HG03060 (cell line): ENCODE data around the gene MRPL43.

Source experiments
- ATAC-seq: cut with Tn5 transposase; IDR thresholded peaks from one replicate; pipeline ENCODE4 v1.9.1; 2021; ENCODE audit warnings: low read depth, moderate number of reproducible peaks; ENCODE audit not compliant: unreplicated experiment

The MRPL43 gene

DNA sequence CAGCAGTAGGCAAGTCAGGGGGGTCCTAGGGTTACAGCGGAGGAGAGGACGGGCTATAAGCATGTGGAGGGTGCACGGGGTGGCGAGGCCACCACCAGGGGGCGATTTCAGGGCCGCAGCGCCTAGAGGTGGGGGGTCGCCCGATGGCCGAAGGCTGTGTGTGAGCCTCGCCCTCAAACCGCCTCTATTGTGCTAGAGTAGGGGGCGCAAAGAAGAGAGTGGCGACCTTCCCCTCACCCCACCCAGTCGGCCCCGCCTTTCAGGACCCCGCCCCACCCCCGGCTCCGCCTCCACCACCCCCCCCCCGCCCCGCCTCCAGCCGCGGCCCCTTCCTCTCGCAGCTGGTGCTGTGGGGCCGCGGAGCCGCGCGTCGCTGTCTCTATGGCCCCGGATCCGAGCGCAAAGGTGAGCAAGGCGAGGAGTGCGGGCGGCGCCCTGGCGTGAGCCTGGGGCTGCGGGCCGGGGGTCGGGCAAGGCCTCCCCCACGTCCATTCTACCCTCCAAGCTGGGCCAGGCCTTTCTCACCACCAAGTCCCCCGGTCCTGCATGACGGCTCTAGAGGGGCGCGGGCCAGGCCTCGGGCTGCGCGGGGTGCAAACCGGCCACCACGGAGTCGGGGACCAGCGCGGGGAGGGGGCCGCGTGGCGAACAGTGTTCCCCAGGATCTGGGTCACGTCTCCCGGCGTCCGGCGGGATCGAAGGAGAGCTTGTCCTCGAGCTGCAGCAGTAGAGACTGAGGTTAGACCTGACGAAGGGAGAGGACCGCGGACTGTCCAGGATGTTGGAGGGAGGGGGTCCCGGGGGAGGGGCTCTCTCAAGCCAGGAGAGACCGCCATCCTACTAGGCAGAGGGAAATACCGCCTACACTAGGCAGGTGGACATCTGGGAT, 17.9 kb downstream of the MRPL43 start, which contains the start of gene SEMA4G:
Gene SEMA4G (plus strand): TSS at position 318 of the 889 bp plus-strand sequence. CDS start 3,409 bp downstream, outside the sequence.
- no peak for ATAC-seq

DNA sequence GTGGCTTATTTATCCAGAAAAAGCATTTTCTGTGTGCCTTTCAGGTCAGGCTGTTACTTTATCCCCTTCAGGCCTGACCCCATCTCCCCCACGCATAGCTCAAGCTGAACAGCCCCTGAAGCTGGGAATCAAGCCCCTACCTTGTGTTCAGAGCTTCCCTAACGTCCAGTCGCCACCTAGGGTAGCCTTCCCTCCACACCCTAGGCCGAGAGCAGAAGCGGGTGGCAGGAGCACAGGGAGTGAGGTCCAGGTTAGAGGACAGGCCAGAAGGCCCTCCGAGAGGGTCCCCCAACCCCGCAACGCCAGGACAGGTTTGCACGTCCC, 18.5 kb downstream of the MRPL43 start:
- no peak for ATAC-seq

DNA sequence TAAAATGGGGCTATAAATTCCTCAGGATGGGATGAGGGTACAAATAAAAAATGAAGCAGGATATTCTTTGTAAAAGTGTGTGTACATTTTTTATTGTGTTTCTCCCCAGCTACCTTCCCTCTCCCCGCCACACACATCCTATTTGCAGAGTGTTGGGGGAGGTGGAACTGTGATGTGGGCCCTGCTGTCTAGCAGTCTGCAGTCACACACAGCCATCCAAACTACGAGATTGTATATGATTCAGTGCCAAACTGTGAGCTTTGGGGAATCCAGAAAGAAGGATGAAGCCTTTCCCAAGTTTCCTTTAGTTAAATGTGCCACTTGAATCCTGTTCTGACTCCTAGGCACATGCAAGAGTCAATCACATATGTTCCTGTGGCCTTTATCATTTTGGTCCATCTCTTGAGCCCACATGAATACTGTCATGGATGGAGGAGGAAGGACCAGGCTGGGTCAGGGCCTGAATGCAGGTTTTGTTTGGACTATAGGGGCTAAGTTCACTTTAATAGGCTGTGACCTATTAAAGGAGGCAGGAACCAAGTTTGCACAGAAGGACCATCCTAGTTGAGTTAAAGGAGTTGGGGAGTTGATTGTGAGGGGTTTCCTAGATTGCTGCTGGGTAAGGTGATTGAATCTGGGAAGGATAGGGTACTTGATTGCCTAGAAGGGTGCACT, 19.1 kb downstream of the MRPL43 start:
- ATAC-seq, result no peak

DNA sequence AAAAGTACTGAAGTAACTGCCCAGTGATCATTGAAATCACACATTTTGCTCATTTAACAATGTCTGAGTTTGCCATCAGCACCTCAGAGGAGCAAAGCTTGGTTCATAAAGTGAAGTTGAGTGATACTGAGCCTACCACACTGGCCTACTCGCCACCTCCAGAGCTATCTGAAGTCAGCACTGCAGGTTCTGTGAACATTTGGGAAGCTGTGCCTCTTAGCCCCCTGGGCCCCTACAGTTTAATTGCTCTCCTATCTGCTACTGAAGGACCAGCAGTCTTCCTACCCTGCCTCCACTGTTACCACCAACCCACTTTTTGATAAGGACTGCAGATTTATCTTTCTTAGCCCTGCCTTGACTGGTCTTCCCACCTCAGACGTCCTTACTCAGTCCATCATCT, 20.0 kb downstream of the MRPL43 start:
- ATAC-seq, result no peak

DNA sequence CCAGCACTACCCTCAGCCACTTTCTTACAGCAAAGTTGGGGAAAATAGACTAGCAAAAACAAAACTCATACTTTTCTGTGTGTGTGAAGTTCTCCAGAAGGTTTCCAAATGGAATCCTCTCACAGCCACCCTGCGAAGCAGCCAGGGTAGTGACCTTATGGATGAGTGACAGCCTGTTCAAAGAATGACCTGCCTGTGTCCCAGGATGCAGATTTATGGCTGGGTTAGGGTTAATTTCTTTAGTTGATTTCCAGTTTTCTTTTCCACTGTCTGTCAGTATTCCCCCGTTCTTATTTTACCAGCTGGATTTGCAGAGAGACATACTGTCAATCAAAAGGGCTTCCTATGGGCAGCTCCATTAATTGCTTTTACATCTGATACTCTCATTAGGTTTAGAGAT, 20.4 kb downstream of the MRPL43 start:
- ATAC-seq, result no peak

DNA sequence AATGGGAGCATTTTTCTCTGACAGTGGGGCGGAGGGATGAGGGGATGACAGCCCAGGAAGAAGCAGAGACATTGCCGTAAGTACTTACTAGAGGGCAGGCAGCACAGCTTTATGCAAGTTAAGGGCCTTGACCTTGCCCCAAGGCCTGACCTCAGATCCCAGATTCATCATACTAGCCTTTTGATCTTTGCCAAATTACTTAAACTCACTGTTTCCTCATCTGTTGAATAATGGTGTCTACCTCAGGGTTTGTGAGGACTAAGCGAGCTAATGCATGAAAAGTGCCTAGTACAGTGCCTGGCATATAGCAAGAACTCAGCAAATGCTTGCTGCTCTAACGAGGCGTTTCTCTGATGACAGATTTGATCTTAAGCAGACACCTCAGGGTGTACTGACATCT, 21.5 kb downstream of the MRPL43 start:
- no peak for ATAC-seq

DNA sequence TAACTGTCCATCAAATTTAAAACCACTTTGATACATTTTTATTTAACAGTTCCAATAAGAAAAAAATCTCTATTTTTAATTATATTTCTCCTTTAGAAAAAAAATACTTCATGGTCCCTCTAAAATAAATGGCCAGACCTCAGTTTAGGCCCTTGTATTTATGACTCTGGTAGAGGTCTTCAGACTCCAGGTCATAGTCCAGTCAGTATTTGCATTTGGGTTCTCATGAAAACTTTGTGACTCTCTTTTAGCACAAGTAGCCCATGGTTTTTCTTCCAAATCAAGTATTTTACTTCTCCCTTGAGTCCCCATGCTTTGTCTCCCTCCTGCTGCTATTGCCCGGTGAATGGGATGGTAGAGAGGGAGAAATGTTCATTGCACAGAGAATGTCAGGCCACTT, 23.5 kb downstream of the MRPL43 start:
- ATAC-seq, result no peak

DNA sequence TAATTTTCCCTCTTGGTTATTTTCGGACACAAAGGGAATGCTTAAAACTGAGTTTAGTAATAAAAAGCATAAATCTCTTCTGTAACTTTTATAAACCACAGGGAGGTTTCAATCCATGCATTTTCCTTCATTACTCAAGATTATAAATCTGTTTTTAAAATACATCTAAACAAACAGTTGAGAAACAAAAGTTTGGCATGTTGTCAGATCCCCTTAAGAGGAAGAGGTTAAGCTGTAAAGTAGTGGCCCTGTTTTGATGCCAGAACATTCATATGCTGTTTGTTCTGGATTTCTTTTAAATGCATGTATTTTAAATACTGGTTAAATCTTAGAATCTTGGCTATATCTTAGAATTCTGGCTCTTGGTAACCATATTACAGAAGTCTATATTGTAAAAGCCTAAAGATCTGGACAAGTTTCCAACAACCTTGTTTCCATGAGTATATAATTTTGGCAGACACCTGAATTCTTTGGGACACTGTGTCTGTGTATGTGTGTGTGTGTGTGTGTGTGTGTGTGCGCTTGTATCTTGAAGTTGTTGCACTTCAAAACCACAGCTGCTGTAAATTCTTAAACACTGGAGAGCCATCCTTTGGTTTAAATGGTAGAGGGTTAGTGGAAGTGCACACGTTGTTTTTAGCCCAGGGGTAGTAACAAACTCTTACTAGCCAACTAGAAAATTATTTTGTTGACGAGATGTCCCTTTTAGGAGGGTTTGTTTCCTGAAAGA, 24.8 kb downstream of the MRPL43 start:
- no peak for ATAC-seq

DNA sequence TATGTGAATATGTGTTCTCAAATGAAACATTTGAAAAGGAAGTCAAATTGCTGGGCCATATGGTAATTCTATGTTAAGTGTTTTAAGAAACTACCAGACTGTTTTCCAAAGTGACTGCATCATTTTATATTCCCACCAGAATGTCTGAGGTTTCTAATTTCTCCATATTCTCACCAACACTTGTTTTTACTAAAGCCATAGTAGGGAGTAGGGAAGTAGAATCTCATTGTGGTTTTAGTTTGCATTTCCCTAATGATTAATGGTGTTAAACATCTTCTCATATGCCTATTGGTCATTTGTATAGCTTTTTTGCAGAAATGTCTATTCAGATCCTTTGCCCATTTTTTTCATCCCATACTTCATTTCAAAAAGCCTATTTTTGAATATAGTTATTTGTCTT, 27.0 kb downstream of the MRPL43 start:
- ATAC-seq, result no peak

DNA sequence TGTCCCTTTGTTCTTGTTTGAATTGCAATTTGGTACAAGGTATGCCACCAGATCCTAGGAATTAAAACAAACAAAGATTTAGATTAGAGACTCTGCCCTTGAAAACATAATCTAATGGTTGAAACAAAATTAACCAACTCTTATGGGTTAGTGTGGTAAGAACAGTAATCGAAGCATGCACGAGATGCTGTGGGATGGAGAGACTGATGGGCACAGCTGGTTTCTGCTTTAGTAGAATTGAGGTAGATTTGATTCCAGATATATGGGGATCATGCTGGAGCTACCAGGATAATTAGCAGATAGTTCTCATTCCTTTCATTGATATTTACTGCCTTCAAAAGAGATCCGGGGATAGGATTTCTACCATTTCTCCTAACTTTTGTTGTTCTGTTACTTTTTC, 38.4 kb downstream of the MRPL43 start:
- ATAC-seq, result no peak

DNA sequence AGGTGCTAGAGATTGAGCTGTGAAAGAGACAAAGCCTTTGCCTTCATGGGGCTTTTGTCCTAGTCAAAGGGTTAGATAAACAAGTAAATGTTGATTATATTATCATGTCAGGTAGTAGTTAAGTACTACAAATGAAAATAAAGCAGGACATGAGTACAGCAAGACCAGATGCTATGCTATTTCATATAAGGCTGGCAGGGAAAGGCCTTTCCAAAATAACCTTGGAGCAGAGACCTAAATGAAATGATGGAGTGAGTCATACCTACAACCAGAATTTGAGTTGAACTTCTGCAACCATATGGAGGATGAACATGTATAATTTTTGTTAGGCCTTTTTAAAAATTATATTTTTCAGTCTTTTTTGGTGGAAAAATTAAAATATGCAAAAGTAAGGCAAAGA, 41.5 kb downstream of the MRPL43 start:
- ATAC-seq, result no peak

DNA sequence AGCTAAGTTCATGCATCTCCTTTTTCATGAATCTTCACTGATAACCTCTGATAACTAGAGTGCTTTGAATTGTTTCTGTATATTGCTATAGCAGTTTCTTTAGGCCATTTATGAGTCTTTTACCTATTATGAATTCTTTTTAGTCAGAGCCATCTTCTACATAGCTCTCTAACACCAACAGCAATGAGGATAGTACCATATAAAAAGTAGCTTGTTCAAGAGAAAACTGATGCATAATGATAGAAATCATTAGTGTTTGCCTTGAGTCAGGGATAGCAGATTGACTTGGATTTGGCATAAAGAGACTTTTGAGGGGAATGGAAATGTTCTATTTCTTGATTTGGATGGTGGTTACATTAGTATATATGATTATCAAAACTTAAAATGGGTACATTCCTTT, 43.8 kb downstream of the MRPL43 start:
- no peak for ATAC-seq

DNA sequence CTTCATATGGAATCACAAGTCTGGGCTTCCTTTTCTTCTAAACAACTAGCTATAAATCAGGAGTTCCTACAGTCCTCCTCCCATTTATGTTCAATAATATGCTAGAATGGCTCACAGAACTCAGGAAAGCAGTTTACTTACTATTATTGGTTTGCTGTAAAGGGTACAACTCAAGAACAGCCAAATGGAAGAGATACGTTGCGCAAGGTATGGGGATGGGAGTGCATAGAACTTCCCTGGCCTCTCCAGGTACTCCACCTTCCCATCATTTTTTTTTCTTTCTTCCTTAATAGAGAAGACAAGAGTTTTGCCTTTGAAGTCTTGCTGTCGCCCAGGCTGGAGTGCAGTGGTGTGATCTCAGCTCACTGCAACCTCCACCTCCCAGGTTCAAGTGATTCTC, 45.1 kb downstream of the MRPL43 start:
- no peak for ATAC-seq

DNA sequence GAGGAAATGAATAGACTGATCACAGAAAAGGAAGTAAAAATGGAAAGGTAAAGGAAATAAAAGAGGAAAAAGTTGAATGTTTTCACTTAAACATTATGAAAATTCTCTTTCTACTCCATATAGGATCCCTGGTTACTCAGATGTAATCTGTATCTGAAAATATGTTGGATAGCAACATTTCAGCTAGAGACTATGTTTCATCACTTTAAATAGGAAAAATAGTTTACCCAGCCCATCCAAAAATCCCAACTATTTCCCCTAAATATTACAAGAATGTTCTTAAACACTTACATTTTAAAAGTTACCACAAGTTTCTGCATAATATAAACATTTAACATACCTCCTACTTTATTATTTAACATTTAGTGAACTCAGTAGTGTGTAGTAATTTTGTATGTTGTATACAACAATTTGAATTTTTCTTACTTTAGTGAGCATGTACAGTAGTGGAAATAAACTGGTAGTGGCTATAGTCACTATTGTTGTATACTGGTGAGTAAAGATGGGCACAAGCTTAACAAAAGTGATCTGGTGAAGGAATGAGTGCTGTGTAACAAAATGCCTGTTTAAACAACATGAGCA, 47.4 kb downstream of the MRPL43 start:
- no peak for ATAC-seq
